Panc1 (cell line): ENCODE data around the gene MAGI1. TPM values are rescaled to one million over a fixed set of nuclear protein-coding genes. Genes with fewer than 3 reads are reported as not detected.

Experiments used
- ATAC-seq: fragments of 200-7000 bp; cut with Tn5 transposase; 2 replicates; pipeline ENCODE4 v1.9.1; 2020; ENCODE audit warnings: mild to moderate bottlenecking, moderate library complexity
- BruUV-seq: library from RNA; stranded (reverse); fragments of 400-500 nt; replicated peaks from 2 replicates; lab custom pipeline; 2021; lab: Mats Ljungman, UMichigan
- CTCF ChIA-PET: fragments of 300-600 bp; sonication (Branson Sonifier 250); formaldehyde crosslinking; loops from one replicate; lab custom pipeline; 2022; ENCODE audit warnings: antibody characterized with exemption; lab: Charles Lee
- POLR2A ChIA-PET: fragments of 300-600 bp; sonication (Branson Sonifier 250); formaldehyde crosslinking; loops from one replicate; lab custom pipeline; 2022; ENCODE audit warnings: antibody characterized with exemption; lab: Charles Lee
- DNase-seq: peaks from one replicate; pipeline ENCODE4 v3.0.0-alpha.2; 2010; ENCODE audit warnings: low read depth, low spot score
- H3K27ac ChIP-seq: 2 replicates; pipeline ENCODE4 v1.5.1; 2011; ENCODE audit warnings: mild to moderate bottlenecking, low read length, inconsistent platforms
- H3K27me3 ChIP-seq: fragments of 200-500 bp; sonication (Bioruptor generic); 2 replicates; pipeline ENCODE4 v1.6.0; 2014; ENCODE audit warnings: low read length, inconsistent platforms; ENCODE audit not compliant: control insufficient read depth, insufficient read depth
- H3K36me3 ChIP-seq: fragments of 200-500 bp; sonication (Bioruptor generic); 2 replicates; pipeline ENCODE4 v1.5.1; 2014; ENCODE audit warnings: inconsistent platforms, mild to moderate bottlenecking, low read length, moderate library complexity; ENCODE audit not compliant: control insufficient read depth, insufficient read depth
- H3K4me1 ChIP-seq: 2 replicates; pipeline ENCODE4 v1.5.1; 2011; ENCODE audit warnings: inconsistent platforms, mild to moderate bottlenecking, low read length, moderate library complexity; ENCODE audit not compliant: control insufficient read depth, insufficient read depth
- H3K4me3 ChIP-seq, 2 experiments: 2 replicates each; pipeline ENCODE4 v1.5.1; 2011 to 2012; ENCODE audit warnings: low read depth in 2 of 2, low read length in 2 of 2, mild to moderate bottlenecking in 2 of 2, inconsistent platforms in 1 of 2, moderate library complexity in 1 of 2
- H3K9me3 ChIP-seq: fragments of 200-500 bp; sonication (Bioruptor generic); 2 replicates; pipeline ENCODE4 v1.5.1; 2014; ENCODE audit warnings: low read depth, mild to moderate bottlenecking, inconsistent platforms, low read length, moderate library complexity; ENCODE audit not compliant: control insufficient read depth, insufficient read depth
- POLR2AphosphoS5 ChIP-seq: IDR thresholded peaks from 2 replicates; pipeline ENCODE4 v1.6.1; 2012; ENCODE audit warnings: mild to moderate bottlenecking, low read depth, low read length, moderate library complexity
- SIN3A ChIP-seq: IDR thresholded peaks from 2 replicates; pipeline ENCODE4 v1.6.1; 2012; ENCODE audit warnings: low read depth, mild to moderate bottlenecking, low read length, moderate library complexity, borderline replicate concordance; ENCODE audit not compliant: insufficient read depth
- TCF7L2 ChIP-seq: IDR thresholded peaks from 2 replicates; pipeline ENCODE4 v1.6.1; 2011; ENCODE audit warnings: mild to moderate bottlenecking, low read depth, low read length, inconsistent platforms
- in situ Hi-C: cut with HindIII; loops from 2 replicates; pipeline ENCODE4 v1.10.0; 2016; ENCODE audit warnings: low sequenced_read_pairs, low pct_unique_long_range_greater_than_20kb
- intact Hi-C: fragments of 100-400 bp; cut with micrococcal nuclease; formaldehyde crosslinking; loops from one replicate; pipeline ENCODE4 v1.10.0; 2022; ENCODE audit not compliant: unreplicated experiment
- total RNA-seq: library from RNA; stranded (reverse); gene quantifications from one replicate; pipeline ENCODE4 v1.2.1, GENCODE V29; 2021; ENCODE audit not compliant: unreplicated experiment
- TF ChIP-seq, protein P1 (sequence below): fragments of 450-650 bp; IDR thresholded peaks from 2 replicates; pipeline ENCODE4 v1.5.1; 2017; ENCODE audit warnings: mild to moderate bottlenecking
- TF ChIP-seq, protein P2 (sequence below), 2 experiments: IDR thresholded peaks; 2 replicates each; pipeline ENCODE4 v1.6.1; 2011 to 2012; ENCODE audit warnings: low read depth in 2 of 2, control low read depth in 1 of 2, low read length in 1 of 2, mild to moderate bottlenecking in 1 of 2, moderate library complexity in 1 of 2; ENCODE audit not compliant: insufficient read depth in 1 of 2

MAGI1 gene
- total RNA-seq, 1 experiment from 2014 or later, result 9.5 TPM

DNA sequence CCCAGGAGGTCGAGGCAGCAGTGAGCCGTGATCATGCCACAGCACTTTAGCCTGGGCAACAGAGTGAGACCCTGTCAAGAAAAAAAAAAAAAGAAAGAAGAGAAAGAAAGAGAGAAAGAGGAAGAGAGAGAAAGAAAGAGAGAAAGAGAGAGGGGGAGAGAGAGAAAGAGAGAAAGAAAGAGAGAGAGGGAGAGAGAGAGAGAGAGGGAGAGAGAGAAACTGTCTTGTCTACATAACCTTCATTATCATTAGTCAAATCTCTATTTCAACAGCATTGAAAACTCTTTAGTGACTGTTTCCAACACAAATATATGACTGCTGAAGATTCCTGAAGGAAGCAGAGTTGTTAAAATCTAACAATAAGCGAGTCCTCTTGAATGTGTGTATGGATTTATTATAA lies 304.3 kb downstream of the MAGI1 start:
- ChIA-PET CTCF (no interaction called here), POLR2A (no interaction called here)
- no peak overlapping the region for H3K4me3 ChIP-seq
- no TSS peak for BruUV-seq
- TF ChIP-seq POLR2AphosphoS5, result no peak
- no peak for TF ChIP-seq SIN3A
- no peak for TF ChIP-seq TCF7L2
- TF ChIP-seq, protein P1, sequence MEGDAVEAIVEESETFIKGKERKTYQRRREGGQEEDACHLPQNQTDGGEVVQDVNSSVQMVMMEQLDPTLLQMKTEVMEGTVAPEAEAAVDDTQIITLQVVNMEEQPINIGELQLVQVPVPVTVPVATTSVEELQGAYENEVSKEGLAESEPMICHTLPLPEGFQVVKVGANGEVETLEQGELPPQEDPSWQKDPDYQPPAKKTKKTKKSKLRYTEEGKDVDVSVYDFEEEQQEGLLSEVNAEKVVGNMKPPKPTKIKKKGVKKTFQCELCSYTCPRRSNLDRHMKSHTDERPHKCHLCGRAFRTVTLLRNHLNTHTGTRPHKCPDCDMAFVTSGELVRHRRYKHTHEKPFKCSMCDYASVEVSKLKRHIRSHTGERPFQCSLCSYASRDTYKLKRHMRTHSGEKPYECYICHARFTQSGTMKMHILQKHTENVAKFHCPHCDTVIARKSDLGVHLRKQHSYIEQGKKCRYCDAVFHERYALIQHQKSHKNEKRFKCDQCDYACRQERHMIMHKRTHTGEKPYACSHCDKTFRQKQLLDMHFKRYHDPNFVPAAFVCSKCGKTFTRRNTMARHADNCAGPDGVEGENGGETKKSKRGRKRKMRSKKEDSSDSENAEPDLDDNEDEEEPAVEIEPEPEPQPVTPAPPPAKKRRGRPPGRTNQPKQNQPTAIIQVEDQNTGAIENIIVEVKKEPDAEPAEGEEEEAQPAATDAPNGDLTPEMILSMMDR, result no peak
- TF ChIP-seq, protein P2, sequence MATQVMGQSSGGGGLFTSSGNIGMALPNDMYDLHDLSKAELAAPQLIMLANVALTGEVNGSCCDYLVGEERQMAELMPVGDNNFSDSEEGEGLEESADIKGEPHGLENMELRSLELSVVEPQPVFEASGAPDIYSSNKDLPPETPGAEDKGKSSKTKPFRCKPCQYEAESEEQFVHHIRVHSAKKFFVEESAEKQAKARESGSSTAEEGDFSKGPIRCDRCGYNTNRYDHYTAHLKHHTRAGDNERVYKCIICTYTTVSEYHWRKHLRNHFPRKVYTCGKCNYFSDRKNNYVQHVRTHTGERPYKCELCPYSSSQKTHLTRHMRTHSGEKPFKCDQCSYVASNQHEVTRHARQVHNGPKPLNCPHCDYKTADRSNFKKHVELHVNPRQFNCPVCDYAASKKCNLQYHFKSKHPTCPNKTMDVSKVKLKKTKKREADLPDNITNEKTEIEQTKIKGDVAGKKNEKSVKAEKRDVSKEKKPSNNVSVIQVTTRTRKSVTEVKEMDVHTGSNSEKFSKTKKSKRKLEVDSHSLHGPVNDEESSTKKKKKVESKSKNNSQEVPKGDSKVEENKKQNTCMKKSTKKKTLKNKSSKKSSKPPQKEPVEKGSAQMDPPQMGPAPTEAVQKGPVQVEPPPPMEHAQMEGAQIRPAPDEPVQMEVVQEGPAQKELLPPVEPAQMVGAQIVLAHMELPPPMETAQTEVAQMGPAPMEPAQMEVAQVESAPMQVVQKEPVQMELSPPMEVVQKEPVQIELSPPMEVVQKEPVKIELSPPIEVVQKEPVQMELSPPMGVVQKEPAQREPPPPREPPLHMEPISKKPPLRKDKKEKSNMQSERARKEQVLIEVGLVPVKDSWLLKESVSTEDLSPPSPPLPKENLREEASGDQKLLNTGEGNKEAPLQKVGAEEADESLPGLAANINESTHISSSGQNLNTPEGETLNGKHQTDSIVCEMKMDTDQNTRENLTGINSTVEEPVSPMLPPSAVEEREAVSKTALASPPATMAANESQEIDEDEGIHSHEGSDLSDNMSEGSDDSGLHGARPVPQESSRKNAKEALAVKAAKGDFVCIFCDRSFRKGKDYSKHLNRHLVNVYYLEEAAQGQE (IDR thresholded peaks at IDR 0.05; ENCODE audit: insufficient read depth in 1 of 2, low read depth in 2 of 2, low read length in 1 of 2), result no peak
- no peak overlapping the region for H3K27ac ChIP-seq
- no peaks in the 10 kb centered on the region for H3K9me3 ChIP-seq
- no peaks in the 10 kb centered on the region for H3K36me3 ChIP-seq
- H3K4me1 ChIP-seq, result no peaks in the 10 kb centered on the region
- ATAC-seq (no peak), DNase-seq (no peak)
- intact Hi-C loops (loop anchor here (5.0 to 10.0 kb wide), 2 partner anchors 290 to 1202 kb away; no protein-coding TSS in a partner anchor), in situ Hi-C loops (no loop called here)
- no peaks in the 10 kb centered on the region for H3K27me3 ChIP-seq

DNA sequence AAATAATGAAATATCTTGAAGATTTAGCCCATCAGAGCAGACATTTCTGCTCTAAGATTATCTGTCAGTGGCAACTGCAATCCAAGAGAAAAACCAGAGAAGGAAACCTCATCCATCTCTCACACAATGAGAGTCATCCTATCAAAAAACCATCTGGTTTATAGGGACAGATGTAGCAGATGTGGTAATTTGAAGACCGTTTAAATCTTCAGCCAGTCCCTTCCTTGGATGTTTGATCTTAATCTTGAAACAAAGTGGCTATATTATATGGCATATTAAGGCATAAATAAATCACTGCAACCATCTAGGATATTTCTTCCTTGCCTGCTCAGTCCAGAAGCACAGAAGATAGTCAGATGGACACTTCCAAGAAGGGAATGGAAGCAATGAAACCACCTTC lies 305.3 kb downstream of the MAGI1 start:
- no peaks in the 10 kb centered on the region for H3K4me1 ChIP-seq
- H3K9me3 ChIP-seq, result no peaks in the 10 kb centered on the region
- no peak overlapping the region for H3K4me3 ChIP-seq
- in situ Hi-C loops (no loop called here), intact Hi-C loops (loop anchor here (5.0 to 10.0 kb wide), 2 partner anchors 289 to 1201 kb away; no protein-coding TSS in a partner anchor)
- no peaks in the 10 kb centered on the region for H3K27me3 ChIP-seq
- no peak for TF ChIP-seq TCF7L2
- TF ChIP-seq POLR2AphosphoS5, result no peak
- TF ChIP-seq SIN3A, result no peak
- TF ChIP-seq, protein P1, result no peak
- TF ChIP-seq, protein P2 (IDR thresholded peaks at IDR 0.05; ENCODE audit: insufficient read depth in 1 of 2, low read depth in 2 of 2, low read length in 1 of 2), result no peak
- DNase-seq (no peak), ATAC-seq (no peak)
- POLR2A ChIA-PET, result no interaction called here
- no peak overlapping the region for H3K27ac ChIP-seq
- CTCF ChIA-PET, result no interaction called here
- BruUV-seq, result no TSS peak
- H3K36me3 ChIP-seq, result no peaks in the 10 kb centered on the region
